Brain microvascular endothelial cell (primary cell): Measurements from ENCODE around the gene C11orf58.

ENCODE experiments used
- DNase-seq: peaks from one replicate; pipeline ENCODE4 v3.0.0-alpha.2; 2020
- H3K27ac ChIP-seq: fragments of 250-450 bp; sonication (Bioruptor Pico); 2 replicates; pipeline ENCODE4 v1.5.1; 2020; ENCODE audit warnings: mild to moderate bottlenecking, moderate library complexity
- H3K27me3 ChIP-seq: fragments of 250-450 bp; sonication (Bioruptor Pico); replicated peaks from 2 replicates; pipeline ENCODE4 v1.5.1; 2020; ENCODE audit warnings: mild to moderate bottlenecking
- H3K36me3 ChIP-seq: fragments of 250-450 bp; sonication (Bioruptor Pico); replicated peaks from 2 replicates; pipeline ENCODE4 v1.5.1; 2020; ENCODE audit warnings: mild to moderate bottlenecking
- H3K4me3 ChIP-seq: 2 replicates; pipeline ENCODE4 v1.5.1; 2011; ENCODE audit warnings: low read depth, mild to moderate bottlenecking, control low read depth, low read length, moderate library complexity
- CTCF ChIP-seq: IDR thresholded peaks from 2 replicates; pipeline ENCODE4 v1.5.1; 2011; ENCODE audit warnings: low read depth, mild to moderate bottlenecking, moderate library complexity, low read length, control low read depth, inconsistent platforms; ENCODE audit errors: missing control alignments
- in situ Hi-C: cut with HindIII; loops from 2 replicates; pipeline ENCODE4 v1.10.0; 2017; ENCODE audit warnings: low sequenced_read_pairs, low pct_ligation_motif_present

C11orf58 gene

GRCh38 chr11:16804104-16804947, 65.9 kb downstream of the C11orf58 start:
- no peak for DNase-seq
- no peak for TF ChIP-seq CTCF
- H3K4me3 ChIP-seq = no peak overlapping the region
- H3K27ac ChIP-seq = no peak overlapping the region
- in situ Hi-C loops = no loop called here
- no peaks in the 10 kb centered on the region for H3K36me3 ChIP-seq
- H3K27me3 ChIP-seq = no peaks in the 10 kb centered on the region

- no peak overlapping the region for H3K4me3 ChIP-seq
- no peak for TF ChIP-seq CTCF
- in situ Hi-C loops = no loop called here
- no peaks in the 10 kb centered on the region for H3K27me3 ChIP-seq
- DNase-seq = no peak
- H3K27ac ChIP-seq = no peak overlapping the region
- no peaks in the 10 kb centered on the region for H3K36me3 ChIP-seq
Observed at GRCh38 chr11:16805938-16806337, 67.5 kb downstream of the C11orf58 start.

GRCh38 chr11:16806791-16807190, 68.3 kb downstream of the C11orf58 start:
- H3K4me3 ChIP-seq = no peak overlapping the region
- no peak overlapping the region for H3K27ac ChIP-seq
- no peak for TF ChIP-seq CTCF
- in situ Hi-C loops = no loop called here
- no peak for DNase-seq
- no peaks in the 10 kb centered on the region for H3K27me3 ChIP-seq
- no peaks in the 10 kb centered on the region for H3K36me3 ChIP-seq

GRCh38 chr11:16807306-16807705, 68.9 kb downstream of the C11orf58 start:
- no peak for TF ChIP-seq CTCF
- no peak overlapping the region for H3K4me3 ChIP-seq
- no peaks in the 10 kb centered on the region for H3K27me3 ChIP-seq
- in situ Hi-C loops = no loop called here
- H3K36me3 ChIP-seq = no peaks in the 10 kb centered on the region
- no peak for DNase-seq
- no peak overlapping the region for H3K27ac ChIP-seq
